ENCODE results near the gene FAM83B.

GRCh38 chr6:54886932-54887584, 40.5 kb downstream of the FAM83B start:
- no peak for TF ChIP-seq CTCF (conservative IDR thresholded peaks at IDR 0.05)
- TF ChIP-seq EZH2 (IDR thresholded peaks at IDR 0.05; ENCODE audit: low read depth): no peak
